Spleen (tissue), 7 donors: Measurements from ENCODE around the gene KLHL13.

Experiments
- CTCF ChIP-seq, 11 experiments: fragments of 200-600 bp in 7 of 11; fragments of 450-650 bp in 4 of 11; sonication (generic) in 4 of 11; IDR thresholded peaks in 8 of 11; conservative IDR thresholded peaks in 3 of 11; 1 replicate in 7 of 11; 2 replicates in 4 of 11; pipeline versions ENCODE4 v1.4.0 to v1.8.0; 2016 to 2021; ENCODE audit warnings: antibody characterized with exemption in 11 of 11, inconsistent platforms in 4 of 11, mild to moderate bottlenecking in 1 of 11
- POLR2A ChIP-seq, 3 donors: fragments of 450-650 bp; IDR thresholded peaks; one replicate each; pipeline ENCODE4 v1.5.1; 2017; ENCODE audit warnings: antibody characterized with exemption in 3 of 3, mild to moderate bottlenecking in 1 of 3
- POLR2AphosphoS5 ChIP-seq, 3 donors: sonication (generic); formaldehyde crosslinking; IDR thresholded peaks; one replicate each; pipeline ENCODE4 v1.5.1; 2017; ENCODE audit warnings: antibody characterized with exemption in 3 of 3
- donor health status: DM: no; HTN: no; CAD: no; lungs with moderate emphysema.
- donor health status: DM: no; HTN: no; CAD: no.
- donor health status: DM: no; HTN: no; CAD: no.

GRCh38 chrX:117996408-117996807, 120.2 kb downstream of the KLHL13 start:
- TF ChIP-seq CTCF (IDR thresholded peaks at IDR 0.05 in 8 of 11, conservative IDR thresholded peaks at IDR 0.05 in 3 of 11), result no peak
- TF ChIP-seq POLR2AphosphoS5 (IDR thresholded peaks at IDR 0.05), result no peak
- no peak for TF ChIP-seq POLR2A (IDR thresholded peaks at IDR 0.05)
